H1 (cell line): Measurements from ENCODE around the gene ARSB. TPM values are rescaled to one million over a fixed set of nuclear protein-coding genes. Genes with fewer than 3 reads are reported as not detected.
"Not testable (repeated sequence)": the region's sequence is repeated elsewhere in the genome, so short reads cannot be mapped to it uniquely, and the experiment has no call there.

Source experiments
- CTCF ChIA-PET: fragments of 300-600 bp; sonication (Branson Sonifier 250); formaldehyde crosslinking; loops from one replicate; lab custom pipeline; 2021; ENCODE audit not compliant: partially characterized antibody; lab: Charles Lee
- POLR2A ChIA-PET: fragments of 300-600 bp; sonication (Branson Sonifier 250); formaldehyde crosslinking; loops from one replicate; lab custom pipeline; 2021; ENCODE audit warnings: inconsistent platforms; ENCODE audit not compliant: partially characterized antibody; lab: Charles Lee
- DNase-seq, 2 experiments: peaks; one replicate each; pipeline versions ENCODE4 v3.0.0 to v3.0.0-alpha.2; 2010 to 2022; ENCODE audit warnings: low spot score in 2 of 2, low read depth in 1 of 2, mixed read lengths in 1 of 2
- FAIRE-seq: peaks from 2 replicates; lab custom pipeline; 2011; peaks lifted over from hg19 to GRCh38; lab: Jason Lieb, UNC
- H2AFZ ChIP-seq: 2 replicates; pipeline ENCODE4 v1.8.1; 2012; ENCODE audit warnings: low read length, inconsistent platforms
- H2AK5ac ChIP-seq: 2 replicates; pipeline ENCODE4 v1.6.1; 2013; ENCODE audit warnings: low read depth, low read length
- H2BK120ac ChIP-seq: replicated peaks from 2 replicates; pipeline ENCODE3; 2013; ENCODE audit warnings: low read depth, low read length, inconsistent platforms
- H2BK12ac ChIP-seq: 2 replicates; pipeline ENCODE4 v1.6.1; 2013; ENCODE audit warnings: low read depth, low read length
- H2BK15ac ChIP-seq: 2 replicates; pipeline ENCODE4 v1.6.1; 2013; ENCODE audit warnings: low read length
- H2BK20ac ChIP-seq: 2 replicates; pipeline ENCODE4 v1.6.1; 2013; ENCODE audit warnings: low read length
- H2BK5ac ChIP-seq: 2 replicates; pipeline ENCODE4 v1.6.1; 2013; ENCODE audit warnings: low read depth, low read length
- H3K14ac ChIP-seq: 2 replicates; pipeline ENCODE4 v1.6.1; 2013; ENCODE audit warnings: inconsistent platforms; ENCODE audit not compliant: insufficient read length
- H3K18ac ChIP-seq: 2 replicates; pipeline ENCODE4 v1.6.1; 2013; ENCODE audit warnings: low read length; ENCODE audit errors: extremely low read depth
- H3K23ac ChIP-seq: 2 replicates; pipeline ENCODE4 v1.6.1; 2013; ENCODE audit warnings: inconsistent platforms; ENCODE audit not compliant: insufficient read length
- H3K23me2 ChIP-seq: 2 replicates; pipeline ENCODE4 v1.6.1; 2013; ENCODE audit warnings: low read depth, low read length
- H3K27ac ChIP-seq: 2 replicates; pipeline ENCODE4 v1.6.1; 2011; ENCODE audit warnings: low read depth, low read length, inconsistent platforms
- H3K27me3 ChIP-seq, 4 experiments: replicated peaks in 1 of 4; 1 replicate in 1 of 4; 2 replicates in 3 of 4; pipeline versions ENCODE4 v1.6.1 to v1.8.1; 2011 to 2013; ENCODE audit warnings: low read length in 3 of 4, mild to moderate bottlenecking in 3 of 4, inconsistent platforms in 2 of 4, mixed read lengths in 2 of 4, moderate library complexity in 1 of 4; ENCODE audit not compliant: control insufficient read depth in 3 of 4, insufficient read depth in 3 of 4; ENCODE audit errors: extremely low read depth in 1 of 4
- H3K36me3 ChIP-seq, 4 experiments: 2 replicates each; pipeline versions ENCODE4 v1.6.1 to v1.8.1; 2011 to 2013; ENCODE audit warnings: mild to moderate bottlenecking in 4 of 4, low read length in 3 of 4, moderate library complexity in 2 of 4, control low read depth in 1 of 4, inconsistent platforms in 1 of 4; ENCODE audit not compliant: insufficient read depth in 4 of 4, control insufficient read depth in 2 of 4
- H3K4ac ChIP-seq: replicated peaks from 2 replicates; pipeline ENCODE3; 2013; ENCODE audit warnings: low read length, low read depth, mixed read lengths, inconsistent platforms; ENCODE audit not compliant: insufficient read length
- H3K4me1 ChIP-seq, 4 experiments: replicated peaks in 1 of 4; 1 replicate in 1 of 4; 2 replicates in 3 of 4; pipeline versions ENCODE4 v1.6.1 to v1.8.1; 2011 to 2013; ENCODE audit warnings: low read length in 3 of 4, inconsistent platforms in 2 of 4, mixed read lengths in 1 of 4; ENCODE audit not compliant: insufficient read depth in 4 of 4, control insufficient read depth in 3 of 4
- H3K4me2 ChIP-seq, 2 experiments: 2 replicates each; pipeline versions ENCODE4 v1.6.1 to v1.8.1; 2011 to 2013; ENCODE audit warnings: low read depth in 2 of 2, low read length in 2 of 2, control low read depth in 1 of 2, inconsistent platforms in 1 of 2, mild to moderate bottlenecking in 1 of 2; ENCODE audit not compliant: insufficient read depth in 1 of 2
- H3K4me3 ChIP-seq, 4 experiments: fragments of 200-600, 300-600 bp in 1 of 4; sonication (generic), shearing (Covaris generic), sonication (Bioruptor Twin) in 1 of 4; 2 replicates each; pipeline versions ENCODE4 v1.5.1 to v1.8.1; 2011 to 2016; ENCODE audit warnings: low read length in 4 of 4, low read depth in 3 of 4, control low read depth in 2 of 4, inconsistent platforms in 2 of 4, mild to moderate bottlenecking in 2 of 4, mixed read lengths in 1 of 4, moderate library complexity in 1 of 4; ENCODE audit not compliant: insufficient read depth in 2 of 4; ENCODE audit errors: extremely low read depth in 1 of 4
- H3K56ac ChIP-seq: replicated peaks from 2 replicates; pipeline ENCODE3; 2013; ENCODE audit warnings: low read depth, mild to moderate bottlenecking, mixed read lengths, low read length, inconsistent platforms; ENCODE audit not compliant: insufficient read length
- H3K79me1 ChIP-seq: 2 replicates; pipeline ENCODE4 v1.6.1; 2013; ENCODE audit warnings: low read depth, low read length, control low read depth
- H3K79me2 ChIP-seq, 2 experiments: 2 replicates each; pipeline versions ENCODE4 v1.6.1 to v1.8.1; 2012 to 2013; ENCODE audit warnings: low read length in 2 of 2, mild to moderate bottlenecking in 2 of 2, inconsistent platforms in 1 of 2; ENCODE audit not compliant: insufficient read depth in 2 of 2, control insufficient read depth in 1 of 2
- H3K9ac ChIP-seq, 4 experiments: replicated peaks in 1 of 4; 1 replicate in 1 of 4; 2 replicates in 3 of 4; pipeline versions ENCODE4 v1.6.1 to v1.8.1; 2011 to 2013; ENCODE audit warnings: low read depth in 3 of 4, low read length in 3 of 4, control low read depth in 2 of 4, mild to moderate bottlenecking in 2 of 4, moderate library complexity in 2 of 4, inconsistent platforms in 1 of 4; ENCODE audit errors: extremely low read depth in 1 of 4
- H3K9me3 ChIP-seq, 2 experiments: 2 replicates each; pipeline versions ENCODE4 v1.6.1 to v1.8.1; 2012 to 2013; ENCODE audit warnings: mild to moderate bottlenecking in 2 of 2, moderate library complexity in 2 of 2, control low read depth in 1 of 2, inconsistent platforms in 1 of 2, low read depth in 1 of 2, low read length in 1 of 2, mixed read lengths in 1 of 2; ENCODE audit not compliant: insufficient read depth in 2 of 2
- H4K20me1 ChIP-seq, 2 experiments: replicated peaks in 1 of 2; 2 replicates each; pipeline versions ENCODE3 to v1.8.1; 2011 to 2013; ENCODE audit warnings: inconsistent platforms in 2 of 2, low read length in 2 of 2, mild to moderate bottlenecking in 1 of 2; ENCODE audit not compliant: insufficient read depth in 2 of 2, control insufficient read depth in 1 of 2
- H4K5ac ChIP-seq: 2 replicates; pipeline ENCODE4 v1.6.1; 2013; ENCODE audit warnings: low read length, low read depth, mixed read lengths, inconsistent platforms; ENCODE audit not compliant: insufficient read length
- H4K8ac ChIP-seq: 2 replicates; pipeline ENCODE4 v1.8.0; 2013; ENCODE audit warnings: mild to moderate bottlenecking, moderate library complexity, low read length, inconsistent platforms; ENCODE audit not compliant: insufficient read depth; ENCODE audit errors: extremely low read depth
- H4K91ac ChIP-seq: replicated peaks from 2 replicates; pipeline ENCODE3; 2013; ENCODE audit warnings: low read length, mixed read lengths, inconsistent platforms; ENCODE audit not compliant: insufficient read length
- WGBS, 2 experiments: shearing (Covaris generic) in 1 of 2; methylation state at CpG; one replicate each; pipeline versions ENCODE4 v1.1.6 to v1.1.7; 2013 to 2015; ENCODE audit warnings: low lambda C conversion rate in 2 of 2, mixed read lengths in 2 of 2, inconsistent platforms in 1 of 2, low coverage in 1 of 2, missing lambda C conversion rate in 1 of 2; ENCODE audit not compliant: insufficient replicate concordance in 2 of 2, insufficient coverage in 1 of 2, insufficient read length in 1 of 2; ENCODE audit errors: extremely low coverage in 1 of 2, missing lambda C conversion rate in 1 of 2; 5-methylcytosine and 5-hydroxymethylcytosine counted together
- polyA plus RNA-seq, 7 experiments: library from polyadenylated mRNA; depleted of rRNA in 3 of 7; stranded (reverse) in 5 of 7; unstranded in 2 of 7; fragments of >200 nt in 5 of 7; fragments of 200-250 nt in 2 of 7; gene quantifications; 1 replicate in 5 of 7; 2 replicates in 1 of 7; 4 replicates in 1 of 7; pipeline versions ENCODE4 v1.2.1 to v1.2.3, GENCODE V29; 2011 to 2013; ENCODE audit warnings: missing spikeins in 2 of 7, mixed read lengths in 2 of 7
- total RNA-seq: library from RNA; stranded (reverse); fragmentation: NEBNext Ultra II Directional; extraction: Animal tissue kit (Norgen Biotek cat#: 25700); gene quantifications from 2 replicates; pipeline ENCODE4 v1.2.1, GENCODE V29; 2021

The ARSB gene
- total and polyA plus RNA-seq, 2 of the 8 experiments (the other 6 are each of a cell fraction or from before 2014, with no cell fraction given), result 6.4 to 13.9 TPM

- H2BK12ac ChIP-seq, FAIRE-seq, H3K4me2 ChIP-seq, POLR2A ChIA-PET, H3K79me2 ChIP-seq, H4K91ac ChIP-seq, H3K27ac ChIP-seq, H3K23me2 ChIP-seq, H3K14ac ChIP-seq, H3K4me1 ChIP-seq, H3K4ac ChIP-seq, H3K18ac ChIP-seq, H4K5ac ChIP-seq, H2BK15ac ChIP-seq, H3K4me3 ChIP-seq, CTCF ChIA-PET, H2AK5ac ChIP-seq, H3K36me3 ChIP-seq, H2BK120ac ChIP-seq, H2BK5ac ChIP-seq, DNase-seq, H2AFZ ChIP-seq, H3K9ac ChIP-seq, H3K79me1 ChIP-seq, H4K20me1 ChIP-seq, H3K56ac ChIP-seq, H3K23ac ChIP-seq, H3K27me3 ChIP-seq, H2BK20ac ChIP-seq, H4K8ac ChIP-seq: not testable (repeated sequence)
- WGBS, 2 experiments, result 93% methylated on average over 4 of the region's 4 CpGs; no CpG with 5 or more reads in 1 of the 2 experiments
- peaks cover 20 to 25% of the 10 kb centered on the region in 2 experiments for H3K9me3 ChIP-seq
Measured at GRCh38 chr5:78851891-78852290, 133.2 kb downstream of the ARSB start.
